ENCODE measurements around the gene TBL2. TPM values are rescaled to one million over a fixed set of nuclear protein-coding genes. Genes with fewer than 3 reads are reported as not detected.

Gene TBL2
- total RNA-seq, 2 experiments from 2014 or later: 36.9 to 47.9 TPM

DNA sequence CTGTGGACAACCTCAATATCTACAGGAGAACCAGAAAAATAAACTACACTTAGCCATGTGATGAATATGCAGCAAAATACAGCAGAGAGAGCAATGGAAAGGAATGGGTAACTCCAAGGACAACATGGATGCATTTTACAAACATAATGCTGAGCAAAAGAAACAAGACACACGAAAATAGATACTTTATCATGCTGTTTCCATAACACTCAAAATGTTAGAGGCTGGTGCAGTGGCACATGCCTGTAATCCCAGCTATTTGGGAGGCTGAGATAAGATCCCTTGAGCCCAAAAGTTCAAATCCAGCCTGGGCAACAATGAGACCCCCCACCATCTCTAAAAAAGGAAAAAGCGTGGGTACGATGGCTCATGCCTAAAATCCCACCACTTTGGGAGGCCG is 29.2 kb downstream of the TBL2 start:
- H4K20me1 ChIP-seq (ENCODE audit: insufficient read depth, low read length): no peaks in the 10 kb centered on the region
- intact Hi-C loops (cut with micrococcal nuclease; ENCODE audit: unreplicated experiment): no loop called here

DNA sequence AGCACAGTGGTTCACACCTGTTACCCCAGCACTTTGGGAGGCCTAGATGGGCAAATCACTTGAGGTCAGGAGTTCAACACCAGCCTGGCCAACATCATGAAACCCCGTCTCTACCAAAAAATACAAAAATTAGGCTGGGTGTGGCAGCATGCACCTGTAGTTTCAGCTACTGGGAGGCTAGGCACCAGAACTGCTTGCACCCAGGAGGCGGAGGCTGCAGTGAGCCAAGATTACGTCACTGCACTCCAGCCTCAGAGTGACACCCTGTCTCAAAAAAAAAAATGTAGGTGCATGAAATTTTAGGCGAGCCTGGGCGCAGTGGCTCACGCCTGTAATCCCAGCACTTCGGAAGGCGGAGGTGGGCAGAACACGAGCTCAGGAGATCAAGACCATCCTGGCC is 30.5 kb downstream of the TBL2 start:
- H3K4me3 ChIP-seq (ENCODE audit: low read depth, low read length, poor library complexity, severe bottlenecking): no peak overlapping the region
- POLR2A ChIA-PET: interaction anchor here (1.1 to 2.0 kb wide), 3 partner anchors 9 to 26 kb away, joined by 3 to 7 read pairs (median 4); partner anchors contain the start of gene BAZ1B
- peaks cover 85% of the 10 kb centered on the region for H3K36me3 ChIP-seq (ENCODE audit: insufficient read depth, low read length)
- no peak overlapping the region for H3K27ac ChIP-seq (ENCODE audit: low read depth, low read length, poor library complexity, severe bottlenecking)
- H3K9me2 ChIP-seq (ENCODE audit: insufficient read depth, low read length): no peaks in the 10 kb centered on the region
- TF ChIP-seq, protein P1, sequence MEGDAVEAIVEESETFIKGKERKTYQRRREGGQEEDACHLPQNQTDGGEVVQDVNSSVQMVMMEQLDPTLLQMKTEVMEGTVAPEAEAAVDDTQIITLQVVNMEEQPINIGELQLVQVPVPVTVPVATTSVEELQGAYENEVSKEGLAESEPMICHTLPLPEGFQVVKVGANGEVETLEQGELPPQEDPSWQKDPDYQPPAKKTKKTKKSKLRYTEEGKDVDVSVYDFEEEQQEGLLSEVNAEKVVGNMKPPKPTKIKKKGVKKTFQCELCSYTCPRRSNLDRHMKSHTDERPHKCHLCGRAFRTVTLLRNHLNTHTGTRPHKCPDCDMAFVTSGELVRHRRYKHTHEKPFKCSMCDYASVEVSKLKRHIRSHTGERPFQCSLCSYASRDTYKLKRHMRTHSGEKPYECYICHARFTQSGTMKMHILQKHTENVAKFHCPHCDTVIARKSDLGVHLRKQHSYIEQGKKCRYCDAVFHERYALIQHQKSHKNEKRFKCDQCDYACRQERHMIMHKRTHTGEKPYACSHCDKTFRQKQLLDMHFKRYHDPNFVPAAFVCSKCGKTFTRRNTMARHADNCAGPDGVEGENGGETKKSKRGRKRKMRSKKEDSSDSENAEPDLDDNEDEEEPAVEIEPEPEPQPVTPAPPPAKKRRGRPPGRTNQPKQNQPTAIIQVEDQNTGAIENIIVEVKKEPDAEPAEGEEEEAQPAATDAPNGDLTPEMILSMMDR (conservative IDR thresholded peaks at IDR 0.05; ENCODE audit: low read length): no peak
- no peak for TF ChIP-seq EZH2phosphoT487 (IDR thresholded peaks at IDR 0.05; ENCODE audit: borderline replicate concordance, low read depth, low read length)
- no peak for DNase-seq (ENCODE audit: low spot score)
- CTCF ChIA-PET (ENCODE audit: unreplicated experiment): no interaction called here
- H3K9me3 ChIP-seq (ENCODE audit: low read length): no peaks in the 10 kb centered on the region
- no peak overlapping the region for H3K4me2 ChIP-seq (ENCODE audit: low read length)
- H2AFZ ChIP-seq (ENCODE audit: low read length): no peak overlapping the region
- no peaks in the 10 kb centered on the region for H3K4me1 ChIP-seq (ENCODE audit: insufficient read depth, low read length, poor library complexity, severe bottlenecking)
- BruUV-seq (replicated peaks): no TSS peak
- H3K79me2 ChIP-seq (ENCODE audit: insufficient read depth, low read depth, low read length): peaks cover 27% of the 10 kb centered on the region; the same call in 1 of the 2 replicates
- H4K20me1 ChIP-seq (ENCODE audit: insufficient read depth, low read length): peaks cover 5% of the 10 kb centered on the region; the same call in 1 of the 2 replicates
- intact Hi-C loops (cut with micrococcal nuclease; ENCODE audit: unreplicated experiment): no loop called here

More for the DNA sequence above, 29.2 kb downstream of the TBL2 start:
- no TSS peak for BruUV-seq (replicated peaks)
- H3K4me3 ChIP-seq (ENCODE audit: low read depth, low read length, poor library complexity, severe bottlenecking): no peak overlapping the region
- no peak for DNase-seq (ENCODE audit: low spot score)
- H3K9me2 ChIP-seq (ENCODE audit: insufficient read depth, low read length): no peaks in the 10 kb centered on the region
- ChIA-PET POLR2A (no interaction called here), CTCF (ENCODE audit: unreplicated experiment) (no interaction called here)
- no peaks in the 10 kb centered on the region for H3K4me1 ChIP-seq (ENCODE audit: insufficient read depth, low read length, poor library complexity, severe bottlenecking)
- H3K36me3 ChIP-seq (ENCODE audit: insufficient read depth, low read length): peaks cover 83% of the 10 kb centered on the region
- H3K9me3 ChIP-seq (ENCODE audit: low read length): no peaks in the 10 kb centered on the region
- no peak overlapping the region for H2AFZ ChIP-seq (ENCODE audit: low read length)
- peaks cover 28% of the 10 kb centered on the region; the same call in 1 of the 2 replicates for H3K79me2 ChIP-seq (ENCODE audit: insufficient read depth, low read depth, low read length)
- H3K4me2 ChIP-seq (ENCODE audit: low read length): no peak overlapping the region
- TF ChIP-seq EZH2phosphoT487 (IDR thresholded peaks at IDR 0.05; ENCODE audit: borderline replicate concordance, low read depth, low read length): no peak
- TF ChIP-seq, protein P1 (conservative IDR thresholded peaks at IDR 0.05; ENCODE audit: low read length): no peak
- no peak overlapping the region for H3K27ac ChIP-seq (ENCODE audit: low read depth, low read length, poor library complexity, severe bottlenecking)

DNA sequence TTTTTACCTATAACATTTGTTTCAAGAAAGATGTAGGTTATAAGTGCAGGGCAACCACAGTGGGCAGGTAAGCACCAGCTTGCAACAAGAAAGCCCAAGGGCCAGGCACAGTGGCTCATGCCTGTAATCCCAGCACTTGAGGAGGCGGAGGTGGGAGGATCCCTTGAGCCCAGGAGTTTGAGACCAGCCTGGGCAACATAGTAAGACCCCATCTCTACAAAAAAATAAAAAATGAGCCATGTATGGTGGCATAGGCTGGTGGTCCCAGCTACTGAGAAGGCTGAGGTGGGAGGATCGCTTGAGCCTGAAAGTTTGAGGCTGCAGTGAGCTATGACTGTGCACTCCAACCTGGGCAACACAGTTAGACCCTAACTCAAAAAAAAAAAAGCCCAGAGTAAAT is 33.7 kb downstream of the TBL2 start:
- ChIA-PET POLR2A (no interaction called here), CTCF (ENCODE audit: unreplicated experiment) (no interaction called here)
- H3K36me3 ChIP-seq (ENCODE audit: insufficient read depth, low read length): peaks cover 79% of the 10 kb centered on the region
- peaks cover 5% of the 10 kb centered on the region; the same call in 1 of the 2 replicates for H4K20me1 ChIP-seq (ENCODE audit: insufficient read depth, low read length)
- H3K27ac ChIP-seq (ENCODE audit: low read depth, low read length, poor library complexity, severe bottlenecking): no peak overlapping the region
- H3K9me3 ChIP-seq (ENCODE audit: low read length): no peaks in the 10 kb centered on the region
- no peak overlapping the region for H3K4me2 ChIP-seq (ENCODE audit: low read length)
- no peak for DNase-seq (ENCODE audit: low spot score)
- intact Hi-C loops (cut with micrococcal nuclease; ENCODE audit: unreplicated experiment): no loop called here
- H2AFZ ChIP-seq (ENCODE audit: low read length): no peak overlapping the region
- no TSS peak for BruUV-seq (replicated peaks)
- H3K9me2 ChIP-seq (ENCODE audit: insufficient read depth, low read length): no peaks in the 10 kb centered on the region
- H3K79me2 ChIP-seq (ENCODE audit: insufficient read depth, low read depth, low read length): peaks cover 27% of the 10 kb centered on the region; the same call in 1 of the 2 replicates
- no peak for TF ChIP-seq EZH2phosphoT487 (IDR thresholded peaks at IDR 0.05; ENCODE audit: borderline replicate concordance, low read depth, low read length)
- TF ChIP-seq, protein P1 (conservative IDR thresholded peaks at IDR 0.05; ENCODE audit: low read length): no peak
- H3K4me3 ChIP-seq (ENCODE audit: low read depth, low read length, poor library complexity, severe bottlenecking): no peak overlapping the region
- no peaks in the 10 kb centered on the region for H3K4me1 ChIP-seq (ENCODE audit: insufficient read depth, low read length, poor library complexity, severe bottlenecking)

All from OCI-LY7 (cell line).